T1000 (cell line): Measurements from ENCODE around the gene MT1A.
A peak's percentile ranks its signal among the peaks of the same experiment; 100 is the strongest.
"Not testable (repeated sequence)": the region's sequence is repeated elsewhere in the genome, so short reads cannot be mapped to it uniquely, and the experiment has no call there.

Source experiments
- DNase-seq: peaks from one replicate; lab custom pipeline; 2025; ENCODE audit warnings: mixed read lengths; lab: John Stamatoyannopoulos, UW

Gene MT1A

GRCh38 chr16:56610017-56610608 lies 28.4 kb upstream of the MT1A start:
- DNase-seq, result no peak

GRCh38 chr16:56610609-56611111 lies 27.8 kb upstream of the MT1A start:
- no peak for DNase-seq

- no peak for DNase-seq
Observed at GRCh38 chr16:56611281-56611833, 27.1 kb upstream of the MT1A start.

GRCh38 chr16:56613706-56614105 lies 24.8 kb upstream of the MT1A start:
- DNase-seq, result no peak

- DNase-seq, result no peak
Observed at GRCh38 chr16:56614549-56614991, 23.9 kb upstream of the MT1A start.

- DNase-seq, result no peak
Observed at GRCh38 chr16:56615353-56615752, 23.1 kb upstream of the MT1A start.

GRCh38 chr16:56616608-56617211 lies 21.8 kb upstream of the MT1A start:
- no peak for DNase-seq

- no peak for DNase-seq
Observed at GRCh38 chr16:56617212-56618085, 21.0 kb upstream of the MT1A start.

GRCh38 chr16:56618138-56618537 lies 20.3 kb upstream of the MT1A start:
- no peak for DNase-seq

- no peak for DNase-seq
Observed at GRCh38 chr16:56620339-56620897, 18.0 kb upstream of the MT1A start.

GRCh38 chr16:56621665-56622445 lies 16.6 kb upstream of the MT1A start:
- not testable (repeated sequence) for DNase-seq

- not testable (repeated sequence) for DNase-seq
Observed at GRCh38 chr16:56623184-56623583, 15.3 kb upstream of the MT1A start.

GRCh38 chr16:56623637-56624036 lies 14.8 kb upstream of the MT1A start:
- no peak for DNase-seq

GRCh38 chr16:56625140-56625942 lies 13.1 kb upstream of the MT1A start, which contains the start of gene MT1E:
TSS of gene MT1E (plus strand) at chr16:56625781. CDS start at chr16:56625852, 71 bp downstream.
- peak; percentile 73 for DNase-seq

GRCh38 chr16:56625943-56626654 lies 12.4 kb upstream of the MT1A start:
- peak; percentile 73 for DNase-seq

GRCh38 chr16:56626685-56627084 lies 11.8 kb upstream of the MT1A start:
- DNase-seq, result no peak

GRCh38 chr16:56628486-56629350 lies 9.7 kb upstream of the MT1A start:
- DNase-seq, result no peak

GRCh38 chr16:56629531-56629930 lies 8.9 kb upstream of the MT1A start:
- DNase-seq, result no peak

- no peak for DNase-seq
Observed at GRCh38 chr16:56630134-56630533, 8.3 kb upstream of the MT1A start.
